GM12892 (cell line): Measurements from ENCODE around the gene CDH4.

Experiments
- POLR2A ChIP-seq: IDR thresholded peaks from 2 replicates; pipeline ENCODE4 v1.6.1; 2011; ENCODE audit warnings: low read depth, low read length, control low read depth
- POLR2AphosphoS5 ChIP-seq: IDR thresholded peaks from 2 replicates; pipeline ENCODE4 v1.6.1; 2011; ENCODE audit warnings: low read depth, low read length, control low read depth
- TAF1 ChIP-seq: IDR thresholded peaks from 2 replicates; pipeline ENCODE4 v1.6.1; 2011; ENCODE audit warnings: low read depth, mild to moderate bottlenecking, control low read depth, low read length, borderline replicate concordance

DNA sequence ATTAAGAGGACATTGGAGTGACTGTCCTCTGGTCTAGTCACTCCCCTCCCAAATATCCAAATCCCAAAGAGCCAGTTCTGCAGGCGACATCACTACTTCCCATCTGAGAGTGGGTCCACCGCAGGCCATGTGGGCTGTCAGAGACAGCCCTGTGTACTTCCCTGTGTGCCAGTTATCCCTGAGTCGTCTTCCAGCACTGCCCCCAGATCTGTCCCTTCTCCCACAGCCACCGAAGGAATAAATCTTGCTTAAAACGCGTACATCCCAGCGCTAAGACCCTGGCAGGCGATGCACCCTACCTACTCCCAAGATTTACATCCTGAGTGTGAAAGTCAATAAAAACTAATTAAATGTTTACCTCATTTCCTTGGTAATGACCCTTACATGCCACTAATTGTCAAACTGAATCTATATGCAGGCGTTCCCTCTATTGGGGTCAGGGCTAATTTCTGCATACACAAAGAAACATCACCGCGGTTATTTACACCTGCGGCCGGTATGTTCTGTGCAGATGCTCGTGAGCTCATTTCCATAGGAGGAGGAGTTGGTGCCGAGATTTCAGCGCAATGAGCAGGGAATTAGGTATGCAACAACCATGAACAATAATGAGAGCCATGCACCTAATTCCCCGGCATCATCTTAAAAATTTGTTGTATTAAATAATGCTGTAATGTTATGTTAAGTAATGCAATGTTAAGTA lies 31.3 kb upstream of the CDH4 start:
- TF ChIP-seq POLR2A (no peak), POLR2AphosphoS5 (no peak), TAF1 (no peak)
